Myocyte (in vitro differentiated cells): ENCODE measurements around the gene SCARB1. TPM values are rescaled to one million over a fixed set of nuclear protein-coding genes. Genes with fewer than 3 reads are reported as not detected.

Experiments
- DNase-seq: peaks from one replicate; pipeline ENCODE4 v3.0.0-alpha.2; 2012; ENCODE audit warnings: low read depth
- total RNA-seq: library from RNA; depleted of rRNA; stranded (reverse); fragments of >200 nt; gene quantifications from 2 replicates; pipeline ENCODE4 v1.2.3, GENCODE V29; 2014

The SCARB1 gene
- total RNA-seq, 1 donor from 2014 or later: 8.1 TPM

DNA sequence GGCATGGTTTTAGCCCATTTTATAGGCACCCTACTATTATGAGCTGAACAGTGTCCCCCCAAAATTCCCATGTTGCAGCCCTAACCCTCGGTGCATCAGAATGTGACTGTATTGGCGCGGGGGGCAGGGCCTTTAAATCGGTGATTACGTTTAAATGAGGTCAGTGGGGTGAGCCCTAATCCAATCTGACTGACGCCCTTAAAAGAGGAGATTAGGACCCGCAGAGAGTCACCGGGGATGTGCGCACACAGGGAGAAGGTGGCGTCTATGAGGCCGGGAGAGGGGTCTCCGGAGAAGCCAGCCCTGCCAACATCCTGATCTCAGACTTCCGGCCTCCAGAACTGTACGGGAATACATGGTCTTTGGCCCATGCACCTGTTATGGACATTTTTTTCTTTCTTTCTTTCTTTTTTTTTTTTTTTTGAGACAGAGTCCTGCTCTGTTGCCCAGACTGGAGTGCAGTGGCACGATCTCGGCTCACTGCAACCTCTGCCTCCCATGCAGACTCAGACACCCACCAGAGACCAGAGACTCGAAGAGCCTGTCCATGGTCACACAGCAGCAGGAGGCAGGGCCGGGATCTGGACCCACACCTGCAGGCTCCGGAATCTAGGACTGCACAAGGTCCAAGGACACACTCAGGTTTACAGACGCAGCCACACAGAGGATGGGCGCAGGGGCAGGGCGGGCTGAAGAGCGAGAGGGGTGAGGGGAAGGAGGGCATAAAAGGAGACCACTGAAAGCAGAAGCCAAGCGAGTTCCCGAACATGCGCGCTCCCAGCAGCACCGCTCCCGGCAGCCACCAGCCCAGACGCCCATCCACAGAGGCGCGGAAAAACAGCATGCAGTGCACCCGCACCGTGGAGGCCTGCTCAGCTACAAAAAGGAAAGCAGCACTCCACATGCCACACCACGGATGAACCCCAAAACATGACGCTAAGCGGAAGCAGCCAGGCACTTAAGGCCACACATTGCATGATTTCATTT, 19.0 kb downstream of the SCARB1 start:
- DNase-seq: no peak

DNA sequence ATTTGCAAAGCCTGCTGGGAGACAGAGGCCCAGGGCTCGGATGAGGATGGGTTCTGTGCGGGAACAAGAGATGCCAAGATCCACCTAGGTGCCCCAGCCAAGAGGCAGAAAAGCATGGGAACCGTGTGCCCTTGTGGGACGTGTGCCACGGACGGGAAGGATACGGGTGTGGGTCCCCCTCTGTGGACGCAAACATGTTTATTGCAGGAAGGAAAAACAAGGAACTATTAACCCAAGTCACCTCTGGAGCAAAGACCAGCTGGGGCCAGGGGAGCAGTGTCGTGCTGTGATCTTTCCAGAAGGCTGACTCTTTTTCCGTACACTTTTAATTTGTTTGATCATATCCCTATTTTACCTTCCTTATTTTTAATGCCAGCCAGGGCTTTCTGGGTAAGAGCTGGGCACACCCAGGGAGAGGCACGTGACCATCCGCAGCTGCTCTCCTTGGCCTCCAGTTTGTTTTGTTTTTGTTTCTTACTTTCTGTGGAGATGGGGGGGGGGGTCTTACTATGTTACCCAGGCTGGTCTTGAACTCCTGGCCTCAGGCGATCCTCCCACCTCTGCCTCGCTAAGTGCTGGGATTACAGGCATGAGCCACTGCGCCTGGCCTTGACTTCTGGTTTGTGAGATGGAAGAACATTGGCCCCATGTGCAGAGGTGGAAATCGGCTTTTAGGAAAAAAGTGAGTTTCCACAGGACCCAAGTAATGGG, 20.7 kb downstream of the SCARB1 start:
- no peak for DNase-seq

GRCh38 chr12:124842073-124842749, 21.5 kb downstream of the SCARB1 start:
- DNase-seq: no peak

GRCh38 chr12:124841558-124841945, 22.1 kb downstream of the SCARB1 start:
- no peak for DNase-seq

GRCh38 chr12:124837958-124838803, 25.5 kb downstream of the SCARB1 start:
- peak; percentile 99 for DNase-seq

DNA sequence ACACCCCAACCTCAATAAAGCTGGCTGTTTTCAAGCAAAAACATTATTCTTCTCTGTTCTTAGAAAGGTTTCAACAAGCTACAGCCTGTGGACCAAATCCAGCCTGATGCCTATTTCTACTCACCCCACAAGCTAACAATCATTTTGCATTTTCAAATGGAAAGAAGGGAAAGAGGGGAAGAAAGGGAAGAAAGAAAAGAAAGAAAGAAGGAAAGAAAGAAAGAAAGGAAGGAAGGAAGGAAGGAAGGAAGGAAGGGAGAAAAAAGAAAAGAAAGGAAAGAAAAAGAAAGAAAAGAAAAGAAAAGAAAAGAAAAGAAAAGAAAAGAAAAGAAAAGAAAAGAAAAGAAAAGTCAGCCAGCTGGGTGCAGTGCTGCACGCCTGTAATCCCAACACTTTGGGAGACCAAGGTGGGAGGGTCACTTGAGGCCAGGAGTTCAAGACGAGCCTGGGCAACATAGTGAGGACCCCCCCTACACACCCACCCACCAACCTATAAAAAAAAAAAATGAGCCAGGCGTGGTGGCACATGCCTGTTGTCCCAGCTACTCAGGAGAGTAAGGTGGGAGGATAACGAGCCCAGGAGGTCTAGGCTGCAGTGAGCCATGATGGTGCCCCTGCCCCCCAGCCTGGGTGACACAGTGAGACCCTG, 26.3 kb downstream of the SCARB1 start:
- DNase-seq: no peak

- DNase-seq: no peak
These were observed 26.9 kb downstream of the SCARB1 start for GRCh38 chr12:124836759-124837158.

DNA sequence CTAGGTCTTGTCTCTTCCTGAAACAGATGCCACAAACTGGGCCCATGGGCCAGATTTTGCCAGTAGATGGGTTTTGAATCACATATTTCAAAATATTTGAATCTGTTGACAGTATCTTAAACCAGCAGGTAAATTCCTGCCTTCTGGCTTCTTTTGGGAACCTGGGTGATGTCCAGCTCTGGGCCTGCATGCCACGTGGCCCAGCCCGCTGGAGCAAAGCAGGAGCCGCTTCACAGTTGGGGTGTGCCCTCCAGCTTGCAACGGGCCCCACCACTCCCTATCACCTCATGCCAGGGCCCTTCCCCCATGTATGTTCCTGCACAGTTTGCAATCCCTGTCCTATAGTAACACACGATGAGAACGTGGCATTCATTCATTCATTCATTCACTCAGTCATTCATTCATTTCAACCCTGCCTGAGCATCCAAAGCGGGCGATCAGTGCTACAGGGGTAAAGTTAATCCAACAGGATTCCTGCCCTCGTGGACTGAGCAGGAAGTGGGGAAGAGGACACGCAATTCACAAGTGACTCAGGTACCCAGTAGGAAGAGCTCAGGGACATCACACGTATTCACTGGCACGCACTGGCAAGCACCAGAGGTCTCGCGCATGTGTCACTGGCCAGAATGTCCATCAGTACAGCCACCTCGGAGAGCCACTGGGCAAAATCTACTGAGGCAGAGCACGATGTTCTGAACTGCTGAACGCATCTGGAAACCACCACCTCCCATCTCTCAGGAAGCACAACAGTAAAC, 27.8 kb downstream of the SCARB1 start:
- no peak for DNase-seq

DNA sequence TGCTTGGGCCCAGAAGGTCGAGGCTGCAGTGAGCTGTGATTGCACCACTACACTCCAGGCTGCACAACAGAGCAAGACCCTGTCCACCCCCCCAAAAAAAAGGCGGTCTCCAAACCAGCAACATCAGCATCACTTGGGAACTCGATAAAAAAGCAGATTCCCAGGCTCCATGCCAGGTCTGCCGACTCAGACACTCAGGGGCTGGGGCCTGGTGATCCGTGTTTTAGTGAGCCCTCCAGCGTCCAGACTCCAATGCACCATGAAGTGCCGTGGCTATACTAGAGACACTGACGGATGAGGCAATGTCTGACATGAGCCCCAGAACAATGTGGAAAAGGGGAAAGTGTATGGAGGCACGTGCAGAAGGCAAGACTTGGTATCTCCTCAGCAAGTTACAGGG, 28.8 kb downstream of the SCARB1 start:
- no peak for DNase-seq

- DNase-seq: no peak
These were observed 30.0 kb downstream of the SCARB1 start for GRCh38 chr12:124833693-124834122.

GRCh38 chr12:124832856-124833255, 30.8 kb downstream of the SCARB1 start:
- DNase-seq: no peak

DNA sequence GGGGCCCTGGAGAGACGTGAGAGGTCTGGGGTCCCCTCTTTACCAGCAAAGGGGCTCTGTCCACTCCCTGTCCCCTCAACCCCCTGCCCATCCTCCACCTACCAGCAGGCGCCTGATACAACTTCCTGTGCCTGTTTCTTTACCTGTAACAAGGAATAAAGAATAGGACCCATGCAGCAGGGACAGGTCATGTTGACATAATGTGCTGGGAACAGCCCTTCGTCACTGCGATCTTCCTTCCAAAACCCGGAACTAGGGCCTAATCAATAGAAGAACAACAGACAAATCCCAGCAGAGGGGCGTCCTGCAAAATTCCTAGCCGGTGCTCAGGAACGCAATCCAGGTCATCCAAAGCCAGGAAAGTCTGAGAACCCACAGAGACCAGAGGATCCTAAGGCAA, 32.1 kb downstream of the SCARB1 start:
- no peak for DNase-seq

- no peak for DNase-seq
These were observed 33.4 kb downstream of the SCARB1 start for GRCh38 chr12:124830306-124830705.

DNA sequence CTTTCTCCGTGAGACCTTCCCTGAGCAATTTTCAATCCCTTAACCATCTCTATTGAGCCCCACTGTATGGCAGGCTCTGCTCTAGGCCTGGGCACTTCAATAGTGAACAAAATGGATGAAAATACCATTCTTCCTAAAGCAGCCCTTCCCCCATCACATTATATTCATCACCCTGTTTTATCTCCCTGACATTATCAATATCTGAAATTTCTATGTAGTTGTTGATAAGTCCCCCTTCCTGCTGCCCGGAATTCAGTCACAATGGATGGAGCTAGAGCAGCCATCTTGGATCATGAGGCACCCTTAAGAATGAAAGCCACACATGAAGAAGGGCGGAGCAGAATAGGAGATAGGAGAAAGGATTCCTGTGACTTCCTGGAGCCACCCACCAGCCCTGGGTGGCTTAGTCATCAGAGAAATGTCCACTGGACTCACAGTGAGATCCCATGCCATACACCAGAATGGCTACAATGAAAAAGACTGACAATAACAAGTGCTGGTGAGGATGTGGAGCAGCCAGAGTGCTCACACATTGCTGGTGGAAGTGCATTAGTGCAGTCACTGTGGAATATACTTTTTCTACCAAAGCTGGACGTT, 33.9 kb downstream of the SCARB1 start:
- DNase-seq: no peak

- peak; percentile 18 for DNase-seq
These were observed 34.5 kb downstream of the SCARB1 start for GRCh38 chr12:124829008-124829707.

DNA sequence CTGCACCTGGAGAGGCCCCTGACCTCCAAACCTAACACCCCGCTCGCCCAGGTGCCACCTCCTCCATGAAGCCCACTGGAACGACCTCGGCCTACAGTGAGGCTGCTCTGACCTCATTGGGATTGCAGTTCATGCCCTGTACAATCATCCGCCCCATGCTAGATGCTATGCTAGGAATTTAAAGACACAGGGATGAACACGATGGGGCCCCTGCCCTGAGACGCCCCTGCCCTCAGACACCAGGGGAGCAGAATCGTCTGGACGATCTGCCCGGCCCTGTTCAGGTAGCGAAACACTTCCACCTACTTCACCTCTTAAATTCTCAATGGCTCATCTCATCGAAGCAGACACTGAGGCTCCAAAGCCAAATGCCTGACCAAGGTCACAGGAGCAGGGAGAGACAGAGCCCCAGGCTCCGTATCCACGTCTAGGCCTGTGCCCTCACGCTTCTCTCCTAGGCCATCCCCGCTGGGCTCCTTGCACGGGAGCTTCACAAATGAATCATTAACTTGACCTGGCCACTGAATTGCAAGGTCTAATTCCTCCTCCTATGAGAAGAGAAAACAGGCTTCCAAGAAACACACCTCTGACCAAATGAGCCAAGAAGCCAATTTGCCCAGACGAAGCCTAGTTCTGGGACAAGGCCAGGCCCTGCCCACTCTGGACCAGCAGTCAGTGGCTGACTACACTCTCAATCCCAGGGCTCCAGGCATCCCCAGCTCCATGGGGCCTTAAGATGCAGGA, 35.2 kb downstream of the SCARB1 start:
- no peak for DNase-seq

GRCh38 chr12:124827588-124828184, 36.0 kb downstream of the SCARB1 start:
- no peak for DNase-seq
